Body of pancreas (tissue), 4 donors: ENCODE measurements around the gene KLK4. TPM values are rescaled to one million over a fixed set of nuclear protein-coding genes. Genes with fewer than 3 reads are reported as not detected.

Experiments
- ATAC-seq: fragments of 150-250 bp; one replicate; pipeline ENCODE4 v1.9.1; 2016
- DNase-seq, 4 donors: peaks; one replicate each; pipeline ENCODE4 v3.0.0-alpha.2; 2019
- H3K27ac ChIP-seq, 4 donors: fragments of 200-600 bp; sonication (generic); 1 replicate in 3 of 4; 2 replicates in 1 of 4; pipeline versions ENCODE4 v1.5.1 to v1.6.1; 2016 to 2019; ENCODE audit warnings: mild to moderate bottlenecking in 1 of 4, mixed read lengths in 1 of 4, moderate library complexity in 1 of 4
- H3K27me3 ChIP-seq, 2 donors: fragments of 200-600 bp; sonication (generic); one replicate each; pipeline ENCODE4 v1.6.0; 2016; ENCODE audit warnings: mild to moderate bottlenecking in 1 of 2
- H3K36me3 ChIP-seq, 2 donors: fragments of 200-600 bp; sonication (generic); replicated peaks in 1 of 2; 2 replicates each; pipeline ENCODE4 v1.5.1; 2016; ENCODE audit warnings: low read depth in 2 of 2; ENCODE audit not compliant: insufficient read depth in 1 of 2
- H3K4me1 ChIP-seq: fragments of 200-600 bp; sonication (generic); one replicate; pipeline ENCODE4 v1.6.0; 2016
- H3K4me3 ChIP-seq, 2 donors: fragments of 200-600 bp; sonication (generic); 1 replicate in 1 of 2; 2 replicates in 1 of 2; pipeline ENCODE4 v1.5.1; 2016 to 2019
- H3K9me3 ChIP-seq, 3 donors: fragments of 200-600 bp; sonication (generic); 1 replicate in 2 of 3; 2 replicates in 1 of 3; pipeline ENCODE4 v1.5.1; 2016
- POLR2A ChIP-seq, 3 donors: fragments of 450-650 bp; IDR thresholded peaks; one replicate each; pipeline ENCODE4 v1.6.1; 2016; ENCODE audit warnings: antibody characterized with exemption in 3 of 3, mild to moderate bottlenecking in 2 of 3
- WGBS, 2 donors: methylation state at CpG; one replicate each; pipeline ENCODE4 v1.1.5; 2017; 5-methylcytosine and 5-hydroxymethylcytosine counted together
- intact Hi-C: fragments of 100-400 bp; cut with DNase I; formaldehyde crosslinking; loops from one replicate; pipeline ENCODE4 v1.15.1; 2023
- total RNA-seq, 2 donors: library from RNA; depleted of rRNA; stranded (reverse); fragments of >200 nt; gene quantifications; one replicate each; pipeline ENCODE4 v1.1.0, GENCODE V29; 2016
- TF ChIP-seq, protein P1 (sequence below), 7 experiments: fragments of 450-650 bp in 4 of 7; fragments of 200-600 bp in 3 of 7; sonication (generic) in 3 of 7; IDR thresholded peaks; one replicate each; pipeline ENCODE4 v1.5.1; 2016 to 2019; ENCODE audit warnings: antibody characterized with exemption in 7 of 7

Gene KLK4
- total RNA-seq, 2 donors from 2014 or later: not detected

DNA sequence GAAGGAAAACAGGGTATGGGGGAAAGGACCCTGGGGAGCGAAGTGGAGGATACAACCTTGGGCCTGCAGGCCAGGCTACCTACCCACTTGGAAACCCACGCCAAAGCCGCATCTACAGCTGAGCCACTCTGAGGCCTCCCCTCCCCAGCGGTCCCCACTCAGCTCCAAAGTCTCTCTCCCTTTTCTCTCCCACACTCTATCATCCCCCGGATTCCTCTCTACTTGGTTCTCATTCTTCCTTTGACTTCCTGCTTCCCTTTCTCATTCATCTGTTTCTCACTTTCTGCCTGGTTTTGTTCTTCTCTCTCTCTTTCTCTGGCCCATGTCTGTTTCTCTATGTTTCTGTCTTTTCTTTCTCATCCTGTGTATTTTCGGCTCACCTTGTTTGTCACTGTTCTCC lies 53.8 kb downstream of the KLK4 start:
- Histone ChIP-seq H3K9me3 (no peaks in the 10 kb centered on the region), H3K36me3 (no peaks in the 10 kb centered on the region), H3K4me3 (no peak overlapping the region), H3K27ac (no peak overlapping the region), H3K27me3 (no peaks in the 10 kb centered on the region), H3K4me1 (no peaks in the 10 kb centered on the region)
- TF ChIP-seq POLR2A (IDR thresholded peaks at IDR 0.05): no peak
- TF ChIP-seq, protein P1, sequence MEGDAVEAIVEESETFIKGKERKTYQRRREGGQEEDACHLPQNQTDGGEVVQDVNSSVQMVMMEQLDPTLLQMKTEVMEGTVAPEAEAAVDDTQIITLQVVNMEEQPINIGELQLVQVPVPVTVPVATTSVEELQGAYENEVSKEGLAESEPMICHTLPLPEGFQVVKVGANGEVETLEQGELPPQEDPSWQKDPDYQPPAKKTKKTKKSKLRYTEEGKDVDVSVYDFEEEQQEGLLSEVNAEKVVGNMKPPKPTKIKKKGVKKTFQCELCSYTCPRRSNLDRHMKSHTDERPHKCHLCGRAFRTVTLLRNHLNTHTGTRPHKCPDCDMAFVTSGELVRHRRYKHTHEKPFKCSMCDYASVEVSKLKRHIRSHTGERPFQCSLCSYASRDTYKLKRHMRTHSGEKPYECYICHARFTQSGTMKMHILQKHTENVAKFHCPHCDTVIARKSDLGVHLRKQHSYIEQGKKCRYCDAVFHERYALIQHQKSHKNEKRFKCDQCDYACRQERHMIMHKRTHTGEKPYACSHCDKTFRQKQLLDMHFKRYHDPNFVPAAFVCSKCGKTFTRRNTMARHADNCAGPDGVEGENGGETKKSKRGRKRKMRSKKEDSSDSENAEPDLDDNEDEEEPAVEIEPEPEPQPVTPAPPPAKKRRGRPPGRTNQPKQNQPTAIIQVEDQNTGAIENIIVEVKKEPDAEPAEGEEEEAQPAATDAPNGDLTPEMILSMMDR (IDR thresholded peaks at IDR 0.05): no peak
- intact Hi-C loops: no loop called here
- WGBS, 2 donors: 72 to 81% methylated on average over 6 of the region's 6 CpGs
- ATAC-seq: no peak
- no peak for DNase-seq

Other genes with a start within 250 kb of the KLK4 start
- 1 to 10 TPM in 1 of 2 donors, under 1 TPM in 1; 0.26 to 2.3 TPM for gene SHANK1, start 191.6 kb downstream of the KLK4 start, total RNA-seq
- 10 to 100 TPM in 1 of 2 donors, 1 to 10 TPM in 1; 5.2 to 24.1 TPM for gene CLEC11A, start 188.0 kb downstream of the KLK4 start, total RNA-seq
- gene GPR32, start 140.9 kb downstream of the KLK4 start, total RNA-seq: not detected
- gene ACP4, start 121.0 kb downstream of the KLK4 start, total RNA-seq: not detected
- gene KLK1, start 87.6 kb downstream of the KLK4 start, total RNA-seq: 100 to 1,000 TPM; 937 to 947 TPM
- gene KLK15, start 77.8 kb downstream of the KLK4 start, total RNA-seq: not detected
- gene KLK3, start 56.5 kb downstream of the KLK4 start, total RNA-seq: not detected
- gene KLK2, start 38.0 kb downstream of the KLK4 start, total RNA-seq: not detected
- gene KLK5, start 41.6 kb upstream of the KLK4 start, total RNA-seq: not detected
- gene KLK6, start 58.2 kb upstream of the KLK4 start, total RNA-seq: not detected
- gene KLK7, start 72.5 kb upstream of the KLK4 start, total RNA-seq: 1 to 10 TPM in 1 of 2 donors, not detected in 1; 4.2 TPM
- gene KLK8, start 90.2 kb upstream of the KLK4 start, total RNA-seq: not detected
- gene KLK10, start 108.3 kb upstream of the KLK4 start, total RNA-seq: not detected
- 10 to 100 TPM; 18.4 to 44.8 TPM for gene KLK11, start 115.2 kb upstream of the KLK4 start, total RNA-seq
- gene KLK12, start 123.6 kb upstream of the KLK4 start, total RNA-seq: not detected
- 10 to 100 TPM in 1 of 2 donors, under 1 TPM in 1; 0.52 to 31.6 TPM for gene KLK13, start 153.7 kb upstream of the KLK4 start, total RNA-seq
- not detected for gene KLK14, start 171.5 kb upstream of the KLK4 start, total RNA-seq
- 10 to 100 TPM in 1 of 2 donors, 1 to 10 TPM in 1; 6.0 to 32.3 TPM for gene CTU1, start 197.0 kb upstream of the KLK4 start, total RNA-seq
- 1 to 10 TPM in 1 of 2 donors, under 1 TPM in 1; 0.33 to 1.3 TPM for gene SIGLEC9, start 213.5 kb upstream of the KLK4 start, total RNA-seq
- not detected for gene SIGLEC7, start 230.9 kb upstream of the KLK4 start, total RNA-seq